Coronary artery (tissue), 2 donors: ENCODE measurements around the gene MAGOHB.
"Not testable (repeated sequence)": the region's sequence is repeated elsewhere in the genome, so short reads cannot be mapped to it uniquely, and the experiment has no call there.

Experiments
- DNase-seq: peaks from one replicate; pipeline ENCODE4 v3.0.0-alpha.2; 2017; ENCODE audit warnings: low spot score
- H3K27ac ChIP-seq, 2 donors: fragments of 200-600 bp; sonication (generic); one replicate each; pipeline ENCODE4 v1.5.1; 2016 to 2019
- H3K4me3 ChIP-seq: fragments of 200-600 bp; sonication (generic); 2 replicates; pipeline ENCODE4 v1.5.1; 2016; ENCODE audit warnings: mild to moderate bottlenecking, moderate library complexity
- CTCF ChIP-seq: fragments of 200-600 bp; sonication (generic); IDR thresholded peaks from one replicate; pipeline ENCODE4 v1.5.1; 2019; ENCODE audit warnings: antibody characterized with exemption

Gene MAGOHB

GRCh38 chr12:10613349-10614055, at the start of gene MAGOHB:
Gene MAGOHB, minus strand, starts transcription at chr12:10613609. Its CDS starts 77 bp downstream, at chr12:10613532.
- Histone ChIP-seq H3K4me3 (peak within 1 kb of the TSS; percentile 95), H3K27ac (peak within 1 kb of the TSS; percentile 87 to 91)
- DNase-seq: peak; percentile 97
- TF ChIP-seq CTCF: no peak

DNA sequence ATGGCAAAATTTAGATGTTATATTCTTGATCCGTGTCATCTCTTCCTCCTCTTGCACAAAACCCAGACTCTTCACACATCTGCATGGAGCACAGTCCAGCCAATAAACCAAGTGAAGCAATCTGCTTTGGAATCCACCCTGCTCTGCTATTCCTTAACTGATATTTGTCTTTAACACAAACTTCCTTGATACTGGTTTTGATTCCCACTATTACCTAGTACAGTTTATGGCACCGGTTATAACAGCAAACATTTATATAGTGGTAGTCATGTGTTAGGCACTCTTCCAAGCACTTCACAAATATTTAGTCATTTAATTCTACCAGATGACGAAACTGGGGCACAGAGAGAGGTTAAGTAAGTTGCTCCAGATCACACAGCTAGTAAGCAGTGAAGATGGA, 47.9 kb upstream of the MAGOHB start:
- Histone ChIP-seq H3K4me3 (no peak overlapping the region), H3K27ac (no peak overlapping the region)
- no peak for TF ChIP-seq CTCF
- DNase-seq: no peak

GRCh38 chr12:10654003-10654402, 40.6 kb upstream of the MAGOHB start:
- no peak for DNase-seq
- no peak for TF ChIP-seq CTCF
- Histone ChIP-seq H3K4me3 (no peak overlapping the region), H3K27ac (no peak overlapping the region)

DNA sequence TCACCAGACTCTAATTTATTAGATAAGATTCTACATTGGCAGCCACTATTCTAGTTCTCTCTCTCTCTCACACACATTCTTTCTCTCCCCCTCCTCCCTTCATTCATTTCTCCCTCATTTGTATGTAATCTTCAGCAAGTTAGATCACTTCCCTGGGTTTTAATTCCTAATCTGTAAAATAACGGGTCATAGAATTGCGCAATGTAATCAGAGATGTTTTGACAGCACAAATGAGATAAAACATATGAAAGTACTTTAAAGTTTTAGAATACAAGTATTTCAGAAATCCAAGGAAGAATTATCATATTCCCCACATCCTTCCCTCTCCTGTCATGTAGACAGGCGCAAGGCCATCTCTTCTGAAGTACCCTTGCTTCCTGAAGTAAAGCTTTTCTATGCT, 38.8 kb upstream of the MAGOHB start:
- Histone ChIP-seq H3K4me3 (no peak overlapping the region), H3K27ac (no peak overlapping the region)
- no peak for TF ChIP-seq CTCF
- DNase-seq: no peak

DNA sequence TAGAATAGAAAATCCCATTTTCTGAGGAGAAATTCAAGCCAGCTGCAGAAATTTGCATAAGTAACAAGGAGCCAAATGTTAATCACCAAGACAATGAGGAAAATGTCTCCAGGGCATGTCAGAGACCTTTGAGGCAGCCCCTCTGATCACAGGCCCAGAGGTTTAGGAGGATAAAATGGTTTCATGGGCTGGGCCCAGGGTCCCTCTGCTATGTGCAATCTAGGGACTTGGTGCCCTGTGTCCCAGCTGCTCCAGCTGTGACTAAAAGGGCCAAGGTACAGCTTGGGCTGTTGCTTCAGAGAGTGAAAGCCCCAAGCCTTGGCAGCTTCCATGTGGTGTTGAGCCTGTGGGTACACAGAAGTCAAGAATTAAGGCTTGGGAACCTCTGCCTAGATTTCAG, 33.2 kb upstream of the MAGOHB start:
- DNase-seq, H3K27ac ChIP-seq, H3K4me3 ChIP-seq: not testable (repeated sequence)

DNA sequence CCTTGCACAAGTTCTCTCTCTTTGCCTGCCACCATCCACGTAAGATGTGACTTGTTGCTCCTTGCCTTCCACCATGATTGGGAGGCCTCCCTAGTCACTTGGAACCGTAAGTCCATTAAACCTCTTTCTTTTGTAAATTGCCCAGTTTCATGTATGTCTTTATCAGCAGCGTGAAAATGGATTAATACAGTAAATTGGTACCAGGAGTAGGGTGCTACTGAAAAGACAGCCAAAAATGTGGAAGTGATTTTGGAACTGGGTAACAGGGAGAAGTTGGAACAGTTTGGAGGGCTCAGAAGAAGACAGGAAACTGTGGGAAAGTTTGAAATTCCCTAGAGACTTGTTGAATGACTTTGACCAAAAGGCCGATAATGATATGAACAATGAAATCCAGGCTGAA, 32.5 kb upstream of the MAGOHB start:
- TF ChIP-seq CTCF: no peak
- no peak for DNase-seq
- Histone ChIP-seq H3K27ac (no peak overlapping the region), H3K4me3 (no peak overlapping the region)

DNA sequence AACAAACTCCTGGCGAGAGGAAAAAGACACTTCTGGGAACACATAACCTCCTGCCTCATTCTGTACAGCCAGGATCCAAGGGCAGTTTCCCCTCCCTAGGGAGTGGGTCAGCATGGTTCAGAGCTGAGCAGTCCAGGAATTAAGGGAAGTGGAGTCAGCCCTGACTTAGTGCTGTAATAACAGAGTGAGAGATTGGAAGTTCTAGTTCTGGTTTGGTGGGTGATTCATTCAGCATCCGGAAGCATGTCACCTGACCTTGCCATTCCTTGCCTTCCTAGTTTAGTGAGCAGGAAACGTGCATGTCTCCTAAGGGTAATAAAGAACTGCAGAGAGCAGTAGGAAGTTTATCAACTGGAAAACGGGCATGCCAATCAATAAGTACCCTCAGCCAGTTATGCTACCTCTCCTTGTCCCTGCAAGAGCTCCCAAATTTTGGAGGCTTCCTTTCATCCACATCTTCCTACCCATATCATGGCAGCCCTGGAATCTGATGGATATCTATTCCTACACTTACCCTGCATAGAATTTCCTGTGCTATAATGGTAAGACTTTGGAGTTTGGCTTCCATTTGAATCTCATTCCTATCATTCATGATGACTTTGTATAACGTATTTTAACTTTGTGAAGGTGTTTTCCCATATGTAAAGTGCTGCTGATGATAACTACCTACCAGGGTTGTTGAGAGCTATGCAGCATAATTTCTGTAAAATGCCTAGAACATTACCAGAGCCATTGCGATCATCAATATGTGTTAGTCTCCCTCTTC, 28.5 kb upstream of the MAGOHB start:
- no peak overlapping the region for H3K4me3 ChIP-seq
- no peak for TF ChIP-seq CTCF
- H3K27ac ChIP-seq: no peak overlapping the region
- no peak for DNase-seq
